ENCODE measurements around the gene AK8.

- TF ChIP-seq CTCF (IDR thresholded peaks at IDR 0.05; ENCODE audit: low read depth, low read length, missing input control) (no peak), SP1 (IDR thresholded peaks at IDR 0.05) (no peak), ZBTB33 (IDR thresholded peaks at IDR 0.05) (no peak), YY1 (IDR thresholded peaks at IDR 0.05) (no peak), RAD21 (IDR thresholded peaks at IDR 0.05) (no peak), TAF1 (conservative IDR thresholded peaks at IDR 0.05) (no peak), REST (IDR thresholded peaks at IDR 0.05) (no peak), HNF4A (conservative IDR thresholded peaks at IDR 0.05) (no peak), MAX (IDR thresholded peaks at IDR 0.05) (no peak), RXRA (IDR thresholded peaks at IDR 0.05) (no peak)
These were observed 66.1 kb downstream of the AK8 start for GRCh38 chr9:132811985-132812384.
